ENCODE results near the gene NUTM2D.
"Not testable (repeated sequence)": the region's sequence is repeated elsewhere in the genome, so short reads cannot be mapped to it uniquely, and the experiment has no call there.

DNA sequence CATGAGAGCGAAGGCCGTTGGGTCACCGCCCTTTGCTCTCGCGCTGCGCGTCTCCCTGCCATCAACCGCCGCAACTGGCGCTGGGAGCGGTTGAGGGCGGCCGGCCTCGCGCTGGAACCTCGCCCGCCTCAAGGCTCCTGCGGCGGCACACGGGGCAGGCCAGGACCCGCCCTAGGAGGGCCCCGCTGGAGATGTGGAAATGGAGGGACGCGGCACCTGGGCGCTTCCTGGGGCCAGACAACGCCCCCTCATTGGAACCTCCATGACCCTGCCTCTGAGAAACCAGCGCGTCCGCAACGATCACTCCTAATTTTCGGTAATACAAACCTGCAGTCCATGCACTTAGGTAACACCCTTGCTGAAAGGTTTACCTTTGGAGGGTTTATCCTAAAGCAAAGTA lies 2.4 kb upstream of the NUTM2D start:
- TF ChIP-seq, protein P1, sequence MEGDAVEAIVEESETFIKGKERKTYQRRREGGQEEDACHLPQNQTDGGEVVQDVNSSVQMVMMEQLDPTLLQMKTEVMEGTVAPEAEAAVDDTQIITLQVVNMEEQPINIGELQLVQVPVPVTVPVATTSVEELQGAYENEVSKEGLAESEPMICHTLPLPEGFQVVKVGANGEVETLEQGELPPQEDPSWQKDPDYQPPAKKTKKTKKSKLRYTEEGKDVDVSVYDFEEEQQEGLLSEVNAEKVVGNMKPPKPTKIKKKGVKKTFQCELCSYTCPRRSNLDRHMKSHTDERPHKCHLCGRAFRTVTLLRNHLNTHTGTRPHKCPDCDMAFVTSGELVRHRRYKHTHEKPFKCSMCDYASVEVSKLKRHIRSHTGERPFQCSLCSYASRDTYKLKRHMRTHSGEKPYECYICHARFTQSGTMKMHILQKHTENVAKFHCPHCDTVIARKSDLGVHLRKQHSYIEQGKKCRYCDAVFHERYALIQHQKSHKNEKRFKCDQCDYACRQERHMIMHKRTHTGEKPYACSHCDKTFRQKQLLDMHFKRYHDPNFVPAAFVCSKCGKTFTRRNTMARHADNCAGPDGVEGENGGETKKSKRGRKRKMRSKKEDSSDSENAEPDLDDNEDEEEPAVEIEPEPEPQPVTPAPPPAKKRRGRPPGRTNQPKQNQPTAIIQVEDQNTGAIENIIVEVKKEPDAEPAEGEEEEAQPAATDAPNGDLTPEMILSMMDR (optimal IDR thresholded peaks at IDR 0.05 in 1 of 3, IDR thresholded peaks at IDR 0.05 in 1 of 3, conservative IDR thresholded peaks at IDR 0.05 in 1 of 3; ENCODE audit: extremely low read depth in 1 of 3, insufficient read depth in 2 of 3, low read length in 3 of 3) = not testable (repeated sequence)
- not testable (repeated sequence) for TF ChIP-seq EZH2 (IDR thresholded peaks at IDR 0.05; ENCODE audit: low read length)

All from keratinocyte (primary cell).